ENCODE results near the gene FUT6.
"Not testable (repeated sequence)": the region's sequence is repeated elsewhere in the genome, so short reads cannot be mapped to it uniquely, and the experiment has no call there.

Gene FUT6

DNA sequence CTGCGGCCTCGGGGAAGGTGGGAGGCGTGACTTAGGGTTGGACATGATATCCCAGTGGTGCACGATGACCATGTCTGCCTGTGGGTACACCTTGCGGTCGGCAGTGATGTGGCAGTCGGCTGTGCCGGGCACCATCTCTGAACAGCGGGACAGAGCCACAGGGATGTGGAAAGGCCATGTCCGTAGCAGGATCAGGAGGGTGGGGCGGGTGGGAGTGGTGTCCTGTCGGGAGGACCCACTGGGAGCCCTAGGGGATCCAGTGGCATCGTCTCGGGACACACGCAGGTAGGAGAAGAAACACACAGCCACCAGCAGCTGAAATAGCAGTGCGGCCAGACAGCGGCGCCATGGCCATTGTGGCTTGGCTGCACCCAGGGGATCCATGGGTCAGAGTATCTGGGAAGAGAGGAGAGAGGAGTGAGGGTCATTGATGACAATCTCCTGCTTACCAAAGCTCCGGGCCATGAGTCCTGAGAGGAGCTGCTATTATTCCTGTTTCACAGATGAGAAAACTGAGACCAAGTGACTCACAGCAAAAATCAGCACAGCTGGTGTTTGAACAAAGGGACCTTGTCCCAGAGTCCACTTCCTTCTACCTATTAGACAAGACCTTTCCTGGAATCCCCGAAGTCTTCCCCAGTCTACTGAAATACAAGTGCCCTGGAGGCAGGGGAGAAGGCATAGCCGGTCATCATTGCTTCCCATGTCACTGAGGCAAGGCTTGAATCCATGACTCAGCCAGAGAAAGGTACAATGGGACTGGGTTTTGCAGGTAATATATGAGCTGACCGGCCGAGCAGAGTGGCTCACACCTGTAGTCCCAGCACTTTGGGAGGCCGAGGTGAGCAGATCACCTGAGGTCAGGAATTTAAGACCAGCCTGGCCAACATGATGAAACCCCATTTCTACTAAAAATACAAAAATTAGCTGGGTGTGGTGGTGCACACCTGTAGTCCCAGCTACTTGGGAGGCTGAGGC is 5.2 kb upstream of the FUT6 start:
- H3K4me3 ChIP-seq (ENCODE audit: low read length): no peak overlapping the region
- no peak for TF ChIP-seq ZNF274 (IDR thresholded peaks at IDR 0.05; ENCODE audit: low read depth, low read length)

GRCh38 chr19:5843295-5843927 is 3.9 kb upstream of the FUT6 start:
- TF ChIP-seq ZNF274 (IDR thresholded peaks at IDR 0.05; ENCODE audit: low read depth, low read length): no peak

GRCh38 chr19:5841735-5842111 is 2.2 kb upstream of the FUT6 start:
- H3K4me3 ChIP-seq (ENCODE audit: low read length): not testable (repeated sequence)

More at GRCh38 chr19:5843295-5843927, 3.9 kb upstream of the FUT6 start:
- H3K4me3 ChIP-seq (ENCODE audit: low read length): no peak overlapping the region

DNA sequence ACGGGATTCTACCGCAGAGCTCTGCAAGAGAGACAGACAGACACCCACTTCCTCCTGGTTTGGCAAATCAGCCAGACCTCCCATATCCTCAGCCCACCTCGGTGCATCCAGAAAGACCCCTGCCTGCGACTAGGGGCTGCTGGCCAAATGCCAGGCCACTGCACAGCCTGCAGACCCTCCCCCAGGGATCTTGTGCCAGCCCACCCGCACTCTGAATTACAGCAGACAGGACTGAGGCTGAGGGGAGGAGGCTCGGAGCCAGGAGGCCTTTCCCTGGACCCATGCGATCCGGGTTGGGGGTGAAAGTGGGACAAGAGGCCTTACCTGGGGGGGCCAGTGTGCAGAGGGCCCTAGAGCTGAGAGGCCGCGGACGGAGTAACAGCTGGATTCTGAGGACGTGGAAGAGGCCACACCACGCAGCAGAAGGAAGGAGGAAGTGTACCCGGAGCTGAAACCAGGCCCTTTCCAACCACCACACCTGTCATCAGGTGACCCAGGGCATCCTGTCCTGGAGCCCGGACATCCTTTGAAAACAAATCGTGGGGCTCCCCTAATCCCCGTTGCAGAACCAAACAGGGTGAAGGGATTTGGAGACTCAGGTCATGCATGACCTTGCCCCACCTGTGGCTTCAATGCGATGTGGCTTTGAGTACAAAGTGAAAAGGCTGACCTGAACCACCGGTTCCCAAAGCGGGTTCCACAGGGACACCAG is 993 bp downstream of the FUT6 start:
- no peak for TF ChIP-seq ZNF274 (IDR thresholded peaks at IDR 0.05; ENCODE audit: low read depth, low read length)
- no peak overlapping the region for H3K4me3 ChIP-seq (ENCODE audit: low read length)

DNA sequence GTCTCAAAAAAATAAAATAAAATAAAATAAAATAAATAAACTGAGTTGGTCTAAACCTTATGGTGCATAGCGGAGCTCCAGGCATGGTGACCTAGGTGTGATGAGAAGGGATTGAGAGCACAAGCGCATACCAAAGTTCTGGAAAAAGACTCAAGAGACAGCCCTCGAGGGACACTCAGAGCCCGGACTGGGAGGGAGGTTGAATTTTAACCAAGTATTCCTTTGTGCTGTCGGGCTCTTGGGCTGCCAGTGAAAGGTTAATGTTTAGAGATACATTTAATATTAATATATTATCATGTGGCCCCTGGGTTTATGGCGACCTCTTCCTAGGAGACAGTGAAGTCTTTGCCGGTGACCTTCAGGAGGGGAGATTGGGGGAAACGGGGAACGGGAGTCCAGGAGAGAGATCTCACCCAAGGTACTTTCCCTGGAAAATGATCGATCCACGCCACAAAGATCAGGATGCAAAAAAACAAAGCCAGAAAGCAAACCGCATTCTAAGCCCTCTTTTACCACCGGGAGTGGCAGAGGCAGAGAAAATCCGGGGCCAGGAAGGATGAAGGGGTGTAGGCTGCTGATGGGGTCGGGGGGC is 1.6 kb downstream of the FUT6 start:
- H3K4me3 ChIP-seq (ENCODE audit: low read length): no peak overlapping the region

GRCh38 chr19:5832527-5833216 is 6.8 kb downstream of the FUT6 start:
- H3K4me3 ChIP-seq (ENCODE audit: low read length): no peak overlapping the region
- TF ChIP-seq ZNF274 (IDR thresholded peaks at IDR 0.05; ENCODE audit: low read depth, low read length): no peak

More for the DNA sequence above, 1.6 kb downstream of the FUT6 start:
- no peak for TF ChIP-seq ZNF274 (IDR thresholded peaks at IDR 0.05; ENCODE audit: low read depth, low read length)

- no peak overlapping the region for H3K4me3 ChIP-seq (ENCODE audit: low read length)
- no peak for TF ChIP-seq ZNF274 (IDR thresholded peaks at IDR 0.05; ENCODE audit: low read depth, low read length)
Observed at GRCh38 chr19:5832061-5832460, 7.4 kb downstream of the FUT6 start.

DNA sequence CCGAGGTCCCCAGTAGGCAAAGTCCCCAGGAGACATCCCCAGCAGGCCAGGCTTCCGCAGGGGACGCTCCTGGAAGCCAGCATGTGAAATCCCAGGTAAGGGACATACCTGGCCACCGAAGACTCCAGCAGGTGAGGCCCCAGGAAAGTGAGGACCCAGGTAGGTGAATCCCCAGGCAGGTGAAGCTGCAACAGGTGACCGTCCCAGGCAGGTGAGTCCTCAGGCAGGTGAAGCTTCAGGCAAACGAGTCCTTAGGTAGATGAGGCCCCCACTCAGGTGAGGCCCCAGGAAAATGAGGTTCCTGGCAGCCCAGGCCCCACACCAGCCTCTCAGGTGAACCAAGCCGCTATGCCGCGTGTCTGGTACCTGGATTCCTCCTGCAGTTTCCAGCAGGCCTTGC is 8.3 kb downstream of the FUT6 start:
- no peak for TF ChIP-seq ZNF274 (IDR thresholded peaks at IDR 0.05; ENCODE audit: low read depth, low read length)
- H3K4me3 ChIP-seq (ENCODE audit: low read length): no peak overlapping the region

DNA sequence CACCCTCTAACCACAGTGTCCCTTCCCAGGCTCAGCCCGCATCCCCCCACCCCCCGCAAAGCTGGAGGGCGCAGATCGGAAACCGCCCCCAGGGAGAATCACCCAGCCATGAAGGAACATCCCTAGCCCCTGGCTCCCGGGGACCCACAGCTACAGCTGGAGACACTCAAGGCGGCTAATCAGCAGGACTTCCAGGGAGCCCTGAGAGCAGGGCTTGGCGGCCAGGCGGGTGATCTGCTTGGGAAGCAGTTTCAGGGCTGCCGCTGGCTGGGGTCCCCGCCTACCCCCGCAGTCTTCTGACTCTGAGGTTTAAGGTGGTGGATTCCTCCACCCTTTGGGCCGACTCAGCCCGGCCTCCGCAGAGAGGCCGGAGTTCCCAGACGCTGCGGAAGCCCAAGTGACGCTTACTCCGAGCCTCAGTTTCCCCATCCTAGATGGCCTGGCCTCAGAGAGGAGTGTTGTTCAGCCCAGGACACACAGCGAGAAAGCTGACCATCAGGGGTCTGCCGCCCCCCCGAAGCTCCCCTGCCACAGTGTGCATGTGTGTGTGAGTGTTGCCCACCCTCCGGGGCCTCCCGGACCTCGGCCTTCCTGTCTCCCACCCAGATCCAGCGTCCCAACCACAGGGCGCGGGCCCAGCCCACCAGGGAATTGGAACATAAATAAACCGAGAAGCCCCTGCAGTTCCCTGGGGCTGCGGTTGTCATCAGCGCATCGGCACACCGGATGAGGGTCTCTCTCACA is 9.8 kb downstream of the FUT6 start:
- TF ChIP-seq ZNF274 (IDR thresholded peaks at IDR 0.05; ENCODE audit: low read depth, low read length): no peak
- no peak overlapping the region; the same call in 1 of the 2 replicates for H3K4me3 ChIP-seq (ENCODE audit: low read length)

GRCh38 chr19:5828661-5829566 is 10.6 kb downstream of the FUT6 start:
- H3K4me3 ChIP-seq (ENCODE audit: low read length): peak overlapping the region; percentile 64; the same call in 1 of the 2 replicates
- TF ChIP-seq ZNF274 (IDR thresholded peaks at IDR 0.05; ENCODE audit: low read depth, low read length): no peak

GRCh38 chr19:5827891-5828660 is 11.4 kb downstream of the FUT6 start:
- TF ChIP-seq ZNF274 (IDR thresholded peaks at IDR 0.05; ENCODE audit: low read depth, low read length): no peak
- H3K4me3 ChIP-seq (ENCODE audit: low read length): peak overlapping the region; percentile 64; the same call in 1 of the 2 replicates

All from GM08714 (cell line).